ENCODE measurements around the gene IQUB.
A peak's percentile ranks its signal among the peaks of the same experiment; 100 is the strongest.
"Not testable (repeated sequence)": the region's sequence is repeated elsewhere in the genome, so short reads cannot be mapped to it uniquely, and the experiment has no call there.

The IQUB gene

DNA sequence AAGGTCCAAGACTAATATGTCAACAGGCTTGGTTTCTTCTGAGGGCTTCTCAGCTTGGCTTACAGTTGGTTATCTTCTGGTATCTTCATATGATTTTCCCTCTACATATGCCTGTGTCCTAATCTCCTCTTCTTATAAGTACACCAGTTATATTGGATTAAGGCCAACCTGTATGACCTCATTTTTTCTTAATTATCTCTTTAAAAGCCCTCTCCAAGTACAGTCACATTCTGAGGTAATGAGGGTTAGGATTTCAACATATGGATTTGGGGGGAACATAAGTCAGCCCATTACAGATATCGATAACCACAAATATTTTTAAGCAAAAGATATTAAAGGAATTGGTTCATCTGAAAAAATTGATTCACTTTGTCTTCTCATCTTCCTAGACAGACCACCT is 49.2 kb downstream of the IQUB start:
- TF ChIP-seq, protein P1, sequence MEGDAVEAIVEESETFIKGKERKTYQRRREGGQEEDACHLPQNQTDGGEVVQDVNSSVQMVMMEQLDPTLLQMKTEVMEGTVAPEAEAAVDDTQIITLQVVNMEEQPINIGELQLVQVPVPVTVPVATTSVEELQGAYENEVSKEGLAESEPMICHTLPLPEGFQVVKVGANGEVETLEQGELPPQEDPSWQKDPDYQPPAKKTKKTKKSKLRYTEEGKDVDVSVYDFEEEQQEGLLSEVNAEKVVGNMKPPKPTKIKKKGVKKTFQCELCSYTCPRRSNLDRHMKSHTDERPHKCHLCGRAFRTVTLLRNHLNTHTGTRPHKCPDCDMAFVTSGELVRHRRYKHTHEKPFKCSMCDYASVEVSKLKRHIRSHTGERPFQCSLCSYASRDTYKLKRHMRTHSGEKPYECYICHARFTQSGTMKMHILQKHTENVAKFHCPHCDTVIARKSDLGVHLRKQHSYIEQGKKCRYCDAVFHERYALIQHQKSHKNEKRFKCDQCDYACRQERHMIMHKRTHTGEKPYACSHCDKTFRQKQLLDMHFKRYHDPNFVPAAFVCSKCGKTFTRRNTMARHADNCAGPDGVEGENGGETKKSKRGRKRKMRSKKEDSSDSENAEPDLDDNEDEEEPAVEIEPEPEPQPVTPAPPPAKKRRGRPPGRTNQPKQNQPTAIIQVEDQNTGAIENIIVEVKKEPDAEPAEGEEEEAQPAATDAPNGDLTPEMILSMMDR (IDR thresholded peaks at IDR 0.05; ENCODE audit: insufficient read depth, missing control alignments), result no peak
- no peak for DNase-seq (ENCODE audit: insufficient read length, low spot score)
- FAIRE-seq, result peak; percentile 51

- TF ChIP-seq, protein P1 (IDR thresholded peaks at IDR 0.05; ENCODE audit: insufficient read depth, missing control alignments), result no peak
- DNase-seq (ENCODE audit: insufficient read length, low spot score) (no peak), FAIRE-seq (no peak)
Measured at GRCh38 chr7:123484199-123484598, 50.2 kb downstream of the IQUB start.

DNA sequence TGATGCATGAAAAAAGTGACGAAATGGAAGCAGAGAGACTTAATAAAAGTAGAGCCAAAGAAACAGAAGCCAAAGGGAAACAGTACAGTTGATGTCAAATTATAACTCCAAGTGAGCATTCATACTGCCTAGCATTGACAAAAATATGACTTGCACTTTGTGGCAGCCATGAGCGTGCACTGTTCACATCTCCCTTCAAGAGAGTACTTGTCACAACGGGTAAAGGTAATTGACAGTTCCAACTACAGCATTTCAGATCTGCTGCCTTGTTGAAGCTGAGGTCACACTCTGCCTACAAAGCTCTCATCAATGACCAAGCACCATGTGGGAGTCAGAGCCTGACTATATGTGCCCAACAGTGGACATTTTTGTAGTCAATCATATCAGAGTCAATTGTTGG is 54.3 kb downstream of the IQUB start:
- TF ChIP-seq, protein P1 (IDR thresholded peaks at IDR 0.05; ENCODE audit: insufficient read depth, missing control alignments), result no peak
- FAIRE-seq, result no peak
- no peak for DNase-seq (ENCODE audit: insufficient read length, low spot score)

DNA sequence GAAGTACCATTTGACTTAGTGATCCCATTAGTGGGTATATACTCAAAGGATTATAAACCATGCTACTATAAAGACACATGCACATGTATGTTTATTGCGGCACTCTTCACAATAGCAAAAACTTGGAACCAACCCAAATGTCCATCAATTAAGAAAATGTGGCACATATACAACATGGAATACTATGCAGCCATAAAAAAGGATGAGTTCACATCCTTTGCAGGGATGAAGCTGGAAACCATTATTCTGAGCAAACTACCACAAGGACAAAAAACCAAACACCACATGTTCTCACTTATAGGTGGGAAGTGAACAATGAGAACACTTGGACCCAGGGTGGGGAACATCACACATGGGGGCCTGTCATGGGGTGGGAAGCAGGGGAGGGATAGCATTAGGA is 56.3 kb downstream of the IQUB start:
- DNase-seq (ENCODE audit: insufficient read length, low spot score); FAIRE-seq: not testable (repeated sequence)

- FAIRE-seq (no peak), DNase-seq (ENCODE audit: insufficient read length, low spot score) (no peak)
- TF ChIP-seq, protein P1 (IDR thresholded peaks at IDR 0.05; ENCODE audit: insufficient read depth, missing control alignments), result no peak
Measured at GRCh38 chr7:123472750-123473445, 61.5 kb downstream of the IQUB start.

DNA sequence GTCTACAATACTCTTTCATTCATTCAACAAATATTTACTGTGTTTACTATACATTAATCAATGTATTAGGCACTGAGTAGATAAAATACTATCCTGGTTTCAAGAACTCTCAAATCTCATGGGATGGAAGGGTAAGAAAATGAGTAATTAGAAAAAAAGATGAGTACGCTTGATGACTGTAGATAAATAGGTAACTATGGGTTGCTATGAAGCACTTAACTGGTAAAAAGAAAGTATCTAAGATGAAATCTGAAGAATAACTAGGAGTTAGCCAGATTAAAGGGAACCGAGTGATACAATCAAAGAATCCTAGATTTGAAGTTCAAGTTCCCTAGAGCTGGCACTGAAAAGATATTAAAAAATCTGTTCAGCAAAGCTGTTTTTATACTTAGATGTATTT is 62.1 kb downstream of the IQUB start:
- no peak for DNase-seq (ENCODE audit: insufficient read length, low spot score)
- FAIRE-seq, result no peak
- TF ChIP-seq, protein P1 (IDR thresholded peaks at IDR 0.05; ENCODE audit: insufficient read depth, missing control alignments), result no peak

DNA sequence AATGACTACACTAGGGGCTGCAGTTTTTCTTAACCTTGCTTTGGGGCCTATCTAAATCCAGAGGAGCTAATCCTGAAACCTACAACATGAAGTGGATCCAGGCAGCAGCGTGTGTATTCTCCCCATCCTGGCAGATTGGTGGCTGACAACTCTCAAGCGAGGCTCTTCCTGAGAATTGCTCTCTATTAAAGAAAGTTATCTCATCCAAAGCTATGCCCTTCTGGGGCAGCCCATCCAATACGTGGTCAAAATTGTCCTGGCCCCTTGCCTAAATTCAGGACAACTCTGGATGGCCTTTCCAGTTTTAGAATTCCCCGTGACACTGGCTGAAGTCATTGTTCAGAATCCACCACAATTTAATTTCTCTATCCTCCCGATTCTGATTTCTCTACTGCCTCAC is 66.1 kb downstream of the IQUB start:
- FAIRE-seq, result no peak
- TF ChIP-seq, protein P1 (IDR thresholded peaks at IDR 0.05; ENCODE audit: insufficient read depth, missing control alignments), result no peak

GRCh38 chr7:123463890-123464289 is 70.5 kb downstream of the IQUB start:
- TF ChIP-seq, protein P1 (IDR thresholded peaks at IDR 0.05; ENCODE audit: insufficient read depth, missing control alignments), result no peak
- FAIRE-seq, result no peak
- no peak for DNase-seq (ENCODE audit: insufficient read length, low spot score)

More for the DNA sequence above, 66.1 kb downstream of the IQUB start:
- no peak for DNase-seq (ENCODE audit: insufficient read length, low spot score)
